Adipose tissue (tissue), 3 donors: ENCODE data around the gene ADGRG6. TPM values are rescaled to one million over a fixed set of nuclear protein-coding genes. Genes with fewer than 3 reads are reported as not detected.
"Not testable (repeated sequence)": the region's sequence is repeated elsewhere in the genome, so short reads cannot be mapped to it uniquely, and the experiment has no call there.

ENCODE experiments used
- H3K27ac ChIP-seq: one replicate; pipeline ENCODE4 v1.5.1; 2013; ENCODE audit warnings: low read depth, low read length
- WGBS, 3 donors: extraction: QIAGEN DNeasy Blood & Tissue Kit; methylation state at CpG; one replicate each; pipeline ENCODE4 v1.1.7; 2013; 5-methylcytosine and 5-hydroxymethylcytosine counted together
- polyA plus RNA-seq, 3 donors: library from polyadenylated mRNA; stranded (reverse); fragments of 200-250 nt; gene quantifications; one replicate each; pipeline ENCODE4 v1.2.3, GENCODE V29; 2013
- donor health status: healthy with polysubstance abuse.
- donor health status: Bipolar disorder and iron deficiency.
- donor health status: healthy.

ADGRG6 gene
- polyA plus RNA-seq, 3 donors, result 1.3 to 2.8 (median 1.9) TPM

DNA sequence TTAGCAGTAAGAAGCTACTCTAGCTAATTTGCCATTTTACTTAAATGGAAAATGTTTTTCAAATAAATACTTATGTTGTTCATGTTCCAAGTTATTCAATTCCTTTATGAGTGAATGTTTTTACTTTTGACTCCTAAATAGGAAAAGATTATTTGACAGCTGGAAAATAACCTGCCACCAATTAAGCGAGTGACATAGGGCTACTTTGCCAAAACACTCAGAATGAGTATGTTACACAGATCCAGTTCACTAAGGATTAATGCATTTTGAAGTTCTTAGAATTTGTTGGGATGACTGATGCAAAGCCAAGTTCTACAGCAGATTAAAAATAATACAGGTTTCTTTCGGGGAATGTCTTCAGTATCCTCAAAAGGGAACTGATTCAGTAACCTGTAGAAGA lies 144.4 kb downstream of the ADGRG6 start:
- WGBS, 3 donors, result 85 to 90% (median 88%) methylated on average over 2 of the region's 2 CpGs
- no peak overlapping the region for H3K27ac ChIP-seq

DNA sequence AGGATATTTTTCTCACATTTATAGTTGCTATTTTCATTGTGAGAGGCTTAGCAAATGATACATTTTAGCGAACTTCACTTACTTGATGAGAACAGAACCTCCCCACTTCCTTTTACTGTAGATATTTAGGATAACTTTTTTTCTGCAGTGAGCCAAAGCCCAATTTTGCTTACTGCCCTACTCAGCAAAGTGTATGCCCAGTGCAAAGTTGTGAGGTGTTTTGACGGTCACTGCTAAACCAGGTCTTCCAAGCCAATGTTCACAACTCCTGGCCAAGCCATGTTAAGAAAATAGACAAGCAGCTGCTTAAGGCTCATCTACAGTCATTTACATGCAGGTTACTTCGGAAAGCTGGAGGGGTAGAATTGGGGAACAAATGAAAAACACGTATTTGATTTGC lies 144.8 kb downstream of the ADGRG6 start:
- no peak overlapping the region for H3K27ac ChIP-seq
- WGBS, 3 donors, result 87 to 90% (median 88%) methylated on average over 4 of the region's 4 CpGs

DNA sequence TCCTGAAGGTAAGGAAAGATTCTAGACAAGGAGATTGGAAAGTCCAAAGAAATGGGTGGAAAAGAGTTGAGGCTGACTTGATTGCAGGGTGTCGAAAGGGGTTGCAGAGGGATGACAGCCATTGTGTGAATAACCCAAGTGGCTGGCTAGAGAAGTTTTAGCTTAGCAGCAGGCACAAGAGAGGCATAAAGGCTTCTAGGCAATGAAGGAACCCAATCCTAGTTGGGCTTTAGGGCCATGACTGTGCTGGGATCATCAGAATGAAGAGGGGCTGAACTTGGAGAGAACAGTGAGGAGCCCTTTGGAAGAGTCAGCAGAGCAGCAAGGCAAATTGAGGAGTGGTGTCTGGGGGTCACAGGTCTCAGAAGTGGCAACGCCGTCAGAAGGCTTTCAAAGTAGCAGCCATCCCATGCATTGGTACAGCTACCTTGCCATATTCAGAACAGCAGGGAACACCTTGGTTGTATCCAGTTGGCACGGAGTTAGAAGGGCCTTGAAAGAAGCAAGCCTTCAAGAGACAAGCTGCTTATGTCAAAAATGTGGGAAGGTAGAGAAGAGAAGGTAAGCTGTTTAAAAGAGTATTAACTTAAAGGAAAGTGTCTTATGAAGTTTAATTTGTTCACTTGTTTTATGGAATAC lies 146.4 kb downstream of the ADGRG6 start:
- no peak overlapping the region for H3K27ac ChIP-seq
- WGBS, 3 donors, result 94 to 96% (median 94%) methylated on average over 4 of the region's 4 CpGs

DNA sequence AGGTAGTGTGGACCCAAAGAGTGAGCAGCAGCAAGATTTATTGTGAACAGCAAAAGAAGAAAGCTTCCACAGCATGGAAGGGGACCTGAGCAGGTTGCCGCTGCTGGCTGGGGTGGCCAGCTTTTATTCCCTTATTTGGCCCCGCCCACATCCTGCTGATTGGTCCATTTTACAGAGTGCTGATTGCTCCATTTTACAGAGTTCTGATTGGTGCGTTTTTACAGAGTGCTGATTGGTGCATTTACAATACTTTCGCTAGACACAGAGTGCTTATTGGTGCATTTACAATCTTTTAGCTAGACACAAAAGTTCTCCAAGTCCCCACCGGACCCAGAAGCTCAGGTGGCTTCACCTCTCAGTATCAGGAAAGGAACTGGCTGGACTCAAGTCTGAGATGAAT lies 149.0 kb downstream of the ADGRG6 start:
- 85 to 90% (median 86%) methylated on average over 5 of the region's 5 CpGs for WGBS, 3 donors

DNA sequence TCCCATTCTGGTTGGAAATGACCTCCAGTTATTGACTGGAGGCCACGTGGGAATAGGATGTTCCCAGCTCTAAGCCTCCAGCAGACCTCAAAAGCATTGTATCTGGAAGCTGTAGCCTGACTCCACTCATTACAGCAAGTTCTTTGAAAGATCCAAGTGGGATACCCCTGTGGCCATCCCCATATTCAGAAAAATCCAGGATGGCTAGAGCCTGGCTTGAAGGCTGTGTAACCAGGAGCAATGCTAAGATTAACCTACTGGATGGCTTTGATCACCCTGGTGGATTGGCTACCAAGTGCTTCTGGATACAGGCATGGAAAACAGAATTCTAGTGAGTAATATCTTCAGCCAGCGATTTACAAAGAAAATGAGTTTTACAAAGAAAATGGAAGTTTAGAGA lies 151.2 kb downstream of the ADGRG6 start:
- 76 to 78% (median 77%) methylated on average over 2 of the region's 2 CpGs for WGBS, 3 donors
- H3K27ac ChIP-seq, result no peak overlapping the region

More for the DNA sequence above, 149.0 kb downstream of the ADGRG6 start:
- not testable (repeated sequence) for H3K27ac ChIP-seq

DNA sequence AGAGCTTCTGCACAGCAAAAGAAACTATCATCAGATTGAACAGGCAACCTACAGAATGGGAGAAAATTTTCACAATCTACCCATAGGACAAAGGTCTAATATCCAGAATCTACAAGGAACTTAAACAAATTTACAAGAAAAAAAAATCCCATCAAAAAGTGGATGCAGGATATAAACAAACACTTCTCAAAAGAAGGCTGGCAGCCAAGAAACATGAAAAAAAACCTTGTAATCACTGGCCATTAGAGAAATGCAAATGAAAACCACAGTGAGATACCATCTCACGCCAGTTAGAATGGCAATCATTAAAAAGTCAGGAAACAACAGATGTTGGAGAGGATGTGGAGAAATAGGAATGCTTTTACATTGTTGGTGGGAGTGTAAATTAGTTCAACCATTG lies 152.4 kb downstream of the ADGRG6 start:
- 75 to 84% (median 77%) methylated on average over 1 of the region's 1 CpG for WGBS, 3 donors

DNA sequence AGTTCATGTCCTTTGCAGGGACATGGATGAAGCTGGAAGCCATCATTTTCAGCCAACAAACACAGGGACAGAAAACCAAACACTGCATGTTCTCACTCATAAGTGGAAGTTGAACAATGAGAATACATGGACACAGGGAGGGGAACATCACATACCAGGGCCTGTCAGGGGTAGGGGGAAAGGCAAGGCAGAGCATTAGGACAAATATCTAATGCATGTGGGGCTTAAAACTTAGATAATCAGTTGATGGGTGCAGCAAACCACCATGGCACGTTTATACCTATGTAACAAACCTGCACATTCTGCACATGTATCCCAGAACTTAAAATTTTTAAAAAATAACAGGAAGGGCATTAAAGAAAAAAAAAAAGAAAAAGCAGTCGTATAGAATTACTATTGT lies 153.0 kb downstream of the ADGRG6 start:
- not testable (repeated sequence) for H3K27ac ChIP-seq

More for the DNA sequence above, 152.4 kb downstream of the ADGRG6 start:
- H3K27ac ChIP-seq, result not testable (repeated sequence)

DNA sequence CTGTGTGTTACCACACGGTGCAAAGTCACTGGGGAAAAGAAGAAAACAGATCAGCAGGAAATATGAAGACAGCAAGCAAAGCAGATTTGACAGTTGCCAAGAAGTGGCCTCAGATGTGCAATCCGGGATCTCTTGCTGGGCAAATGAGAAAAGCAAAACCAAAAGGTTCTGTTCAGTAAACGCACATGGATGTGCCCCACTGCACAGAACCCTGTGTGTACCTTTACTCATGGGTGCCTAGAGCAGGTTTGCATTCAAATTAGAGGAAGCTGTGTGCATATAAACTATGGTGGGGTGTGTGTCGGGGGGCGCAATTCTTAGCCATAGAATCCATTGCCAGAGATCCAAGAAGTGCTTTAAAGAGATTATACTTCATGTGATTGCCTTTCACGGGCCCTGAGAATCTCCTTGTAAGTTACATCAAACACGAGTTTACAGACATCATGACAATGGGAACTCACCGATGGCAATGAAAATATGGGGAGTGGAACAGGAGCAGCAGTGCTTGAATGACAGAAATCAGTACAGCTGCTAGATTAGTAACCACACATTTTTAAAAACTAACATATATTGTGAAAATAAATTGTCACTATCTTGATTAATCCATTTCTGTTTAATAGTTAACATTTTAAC lies 154.3 kb downstream of the ADGRG6 start:
- no peak overlapping the region for H3K27ac ChIP-seq
- WGBS, 3 donors, result 77 to 83% (median 81%) methylated on average over 8 of the region's 8 CpGs

More for the DNA sequence above, 153.0 kb downstream of the ADGRG6 start:
- WGBS, 3 donors, result 67 to 81% (median 77%) methylated on average over 2 of the region's 2 CpGs

DNA sequence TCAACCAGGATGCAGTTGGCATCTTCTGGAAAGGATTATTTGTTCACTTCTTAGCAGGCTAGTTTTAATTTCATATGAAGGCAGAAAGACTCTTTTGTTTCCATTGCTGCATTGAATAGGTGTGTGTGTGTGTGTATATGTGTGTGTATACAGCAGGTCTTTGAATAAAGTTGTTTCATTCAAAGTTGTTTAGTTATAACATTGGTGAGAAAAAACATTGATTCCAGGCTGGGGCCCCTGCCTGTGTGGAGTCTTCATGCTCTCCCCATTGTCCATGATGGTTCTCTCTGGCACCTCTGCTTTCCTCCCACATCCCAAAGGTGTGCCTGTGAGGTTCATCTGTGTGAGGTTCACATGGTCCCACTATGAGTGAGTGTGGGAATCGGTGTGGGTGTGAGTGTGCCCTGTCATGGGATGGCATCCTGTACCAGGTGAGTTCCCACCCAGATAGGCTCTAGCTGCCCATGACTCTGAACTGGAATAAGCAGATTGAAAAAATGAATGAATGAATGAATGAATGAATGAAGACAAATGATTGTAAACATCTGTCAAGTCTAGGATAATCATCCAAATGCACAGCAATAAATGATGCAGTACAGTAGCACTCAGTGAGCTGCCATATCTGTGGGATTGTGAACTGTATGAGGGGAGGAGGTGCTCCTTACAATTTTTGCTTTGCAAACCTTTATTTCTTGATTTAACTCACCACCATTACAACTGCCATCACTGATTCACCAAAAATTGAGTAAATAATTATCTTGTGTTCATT lies 156.0 kb downstream of the ADGRG6 start:
- WGBS, 3 donors, result 97 to 100% (median 100%) methylated on average over 1 of the region's 1 CpG
- H3K27ac ChIP-seq, result no peak overlapping the region

DNA sequence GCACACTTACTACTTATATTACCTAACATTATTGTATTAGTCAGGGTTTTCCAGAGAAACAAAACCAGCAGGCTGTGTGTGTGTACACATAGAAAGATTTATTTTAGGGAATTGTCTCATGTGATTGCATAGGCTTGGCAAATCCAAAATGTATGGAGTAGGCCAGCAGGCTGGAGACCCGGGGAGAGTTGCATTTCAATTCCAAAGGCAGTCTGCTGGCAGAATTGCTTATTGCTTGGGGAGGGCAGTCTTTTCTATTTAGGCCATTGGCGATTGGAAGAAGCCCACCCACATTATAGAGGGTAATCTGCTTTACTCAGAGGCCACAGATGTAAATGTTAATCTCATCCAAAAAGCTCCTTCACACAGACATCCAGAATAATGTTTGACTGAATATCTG lies 157.0 kb downstream of the ADGRG6 start:
- H3K27ac ChIP-seq, result no peak overlapping the region
- 61 to 75% (median 65%) methylated on average over 2 of the region's 2 CpGs for WGBS, 3 donors

DNA sequence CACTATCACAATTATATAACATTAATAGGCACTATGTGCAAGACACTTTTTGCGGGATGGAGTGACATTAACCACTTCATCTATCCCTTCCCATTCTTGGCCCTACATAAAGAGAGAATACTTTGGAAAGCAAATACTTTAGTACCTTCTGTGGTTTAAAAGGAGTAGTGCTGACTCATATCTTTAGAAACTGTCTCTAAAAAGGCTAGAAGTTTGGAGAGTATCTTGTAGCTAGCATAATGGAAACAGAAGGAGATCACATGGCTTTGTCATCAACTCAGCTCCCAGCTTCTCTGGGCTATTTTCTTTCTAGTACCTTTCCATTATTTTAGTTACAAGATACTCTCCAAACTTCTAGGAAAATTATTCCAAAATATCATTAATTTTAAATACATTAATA lies 157.5 kb downstream of the ADGRG6 start:
- WGBS, 3 donors, result 88 to 90% (median 88%) methylated on average over 1 of the region's 1 CpG
- H3K27ac ChIP-seq, result no peak overlapping the region

DNA sequence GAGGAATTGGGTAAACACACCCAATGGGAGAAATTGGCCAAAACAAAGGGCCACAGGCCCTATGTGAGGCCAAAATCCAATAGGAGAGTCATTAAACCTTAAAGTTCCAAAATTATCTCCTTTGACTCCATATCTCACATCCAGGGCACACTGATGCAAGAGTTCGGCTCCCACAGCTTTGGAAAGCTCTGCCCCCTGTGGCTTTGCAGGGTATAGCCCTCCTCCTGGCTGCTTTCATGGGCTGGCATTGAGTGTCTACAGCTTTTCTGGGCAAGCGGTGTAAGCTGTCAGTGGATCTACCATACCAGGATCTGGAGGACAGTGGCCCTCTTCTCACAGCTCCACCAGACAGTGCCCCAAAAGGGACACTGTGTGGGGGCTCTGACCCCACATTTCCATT lies 160.5 kb downstream of the ADGRG6 start:
- 92 to 95% (median 94%) methylated on average over 2 of the region's 2 CpGs for WGBS, 3 donors
- H3K27ac ChIP-seq, result no peak overlapping the region

DNA sequence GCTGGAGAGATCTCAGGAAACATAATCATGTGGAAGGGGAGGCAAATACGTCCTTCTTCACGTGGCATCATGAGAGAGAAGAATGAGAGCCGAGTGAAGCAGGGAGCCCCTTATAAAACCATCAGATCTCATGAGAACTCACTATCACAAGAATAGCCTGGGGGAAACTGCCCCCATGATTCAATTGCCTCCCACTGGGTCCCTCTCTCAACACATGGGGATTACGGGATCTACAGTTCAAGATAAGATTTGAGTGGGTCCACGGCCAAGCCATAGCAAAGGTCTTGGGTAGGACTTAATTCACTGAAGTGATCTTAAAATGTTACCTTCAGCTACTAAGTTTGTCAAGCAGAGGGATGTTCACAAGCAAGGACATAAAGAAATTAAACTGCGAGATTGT lies 162.2 kb downstream of the ADGRG6 start:
- WGBS, 3 donors, result 74 to 90% (median 86%) methylated on average over 6 of the region's 6 CpGs

DNA sequence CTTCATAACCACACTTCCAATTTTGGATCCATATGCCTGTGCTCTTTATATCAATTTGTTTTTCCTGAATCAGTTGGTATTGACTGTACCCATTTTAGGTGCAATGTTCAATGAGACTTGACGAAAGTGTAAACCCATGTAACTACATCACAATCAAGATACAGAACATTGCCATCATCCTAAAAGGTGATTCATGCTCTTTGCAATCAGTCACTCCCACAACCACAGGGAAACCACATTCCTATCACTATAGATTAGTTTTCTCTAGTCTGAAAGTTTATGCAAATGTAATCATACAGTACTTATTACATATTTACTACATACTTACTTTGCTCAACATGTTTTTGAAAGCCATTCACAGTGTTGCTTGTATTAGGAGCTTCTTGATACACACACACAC lies 167.4 kb downstream of the ADGRG6 start:
- 61 to 97% (median 90%) methylated on average over 1 of the region's 1 CpG for WGBS, 3 donors
- no peak overlapping the region for H3K27ac ChIP-seq

More for the DNA sequence above, 162.2 kb downstream of the ADGRG6 start:
- H3K27ac ChIP-seq, result no peak overlapping the region

DNA sequence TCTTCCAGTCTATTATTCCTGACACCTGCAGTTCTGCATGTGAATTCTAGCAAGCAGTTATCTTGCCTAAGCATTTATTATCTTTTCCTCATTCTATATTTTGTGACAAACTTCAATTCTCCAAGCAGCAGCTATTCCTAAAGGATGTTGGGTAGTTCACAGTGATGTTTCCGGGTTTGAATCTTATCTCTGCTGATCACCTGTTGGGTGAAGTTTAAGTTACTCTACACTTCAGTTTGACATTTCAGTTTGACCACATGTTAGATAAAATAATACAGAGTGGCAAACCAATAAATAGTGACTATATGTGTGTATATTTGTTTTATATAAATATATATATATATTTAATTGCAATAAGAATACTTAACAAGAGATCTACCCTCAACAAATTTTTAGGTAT lies 168.6 kb downstream of the ADGRG6 start:
- 43 to 71% (median 70%) methylated on average over 1 of the region's 1 CpG for WGBS, 3 donors
- no peak overlapping the region for H3K27ac ChIP-seq

DNA sequence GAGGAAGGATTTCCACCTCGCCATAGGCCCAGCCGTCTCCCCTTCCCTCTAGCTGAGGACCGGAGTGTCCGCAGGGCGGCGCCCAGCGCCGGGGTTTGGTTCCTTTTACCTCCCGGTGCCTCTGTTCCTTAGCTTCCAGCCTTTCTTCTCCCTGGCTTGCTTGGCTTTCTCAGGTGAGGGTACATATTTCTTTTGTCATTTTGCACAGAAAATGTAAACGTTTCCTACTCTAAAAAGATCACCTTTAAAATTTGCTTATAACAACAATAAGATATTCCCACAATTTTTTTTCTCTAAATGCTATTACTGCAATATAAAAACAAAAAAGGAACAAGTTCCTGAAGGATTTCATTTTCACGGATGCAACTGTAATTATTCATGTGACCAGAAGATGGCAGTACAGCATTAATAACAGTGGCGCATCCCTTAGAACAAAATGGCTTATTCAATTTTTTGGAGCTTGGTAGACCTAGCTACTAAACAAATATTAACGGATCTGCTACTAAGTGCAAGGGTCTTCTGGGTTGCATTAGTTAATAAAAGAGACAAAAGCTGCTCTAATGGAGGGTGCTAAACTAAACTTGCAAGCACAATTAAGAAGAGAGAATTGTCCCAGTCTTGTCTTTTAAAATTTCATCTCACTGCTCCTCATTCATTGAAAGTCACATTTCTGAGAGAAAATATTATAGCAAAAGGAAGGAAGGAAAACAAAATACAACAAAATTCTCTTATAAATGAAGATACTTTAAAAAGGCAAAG lies 172.9 kb downstream of the ADGRG6 start:
- 6 to 9% (median 7%) methylated on average over 13 of the region's 13 CpGs for WGBS, 3 donors

DNA sequence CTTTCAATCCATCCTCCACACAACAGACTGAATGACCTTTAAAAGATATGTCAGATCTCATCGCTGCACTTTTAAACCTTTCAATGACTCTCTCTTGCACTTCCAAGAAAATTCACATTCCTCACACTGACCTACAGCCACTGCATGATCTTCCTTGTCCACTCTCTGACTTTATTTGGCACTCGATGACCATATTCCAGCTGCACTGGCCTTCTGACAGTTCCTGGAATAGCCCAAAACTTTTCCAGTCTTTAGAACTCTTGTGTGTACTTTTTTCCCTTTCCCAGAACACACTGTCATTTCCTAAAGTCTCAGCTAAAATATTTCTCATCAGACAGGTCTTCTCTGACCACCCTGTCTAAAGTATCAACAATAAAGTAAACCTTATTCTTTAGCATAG lies 174.6 kb downstream of the ADGRG6 start:
- WGBS, 3 donors, result 67 to 86% (median 79%) methylated on average over 2 of the region's 2 CpGs
- H3K27ac ChIP-seq, result no peak overlapping the region

More for the DNA sequence above, 172.9 kb downstream of the ADGRG6 start:
- H3K27ac ChIP-seq, result no peak overlapping the region

DNA sequence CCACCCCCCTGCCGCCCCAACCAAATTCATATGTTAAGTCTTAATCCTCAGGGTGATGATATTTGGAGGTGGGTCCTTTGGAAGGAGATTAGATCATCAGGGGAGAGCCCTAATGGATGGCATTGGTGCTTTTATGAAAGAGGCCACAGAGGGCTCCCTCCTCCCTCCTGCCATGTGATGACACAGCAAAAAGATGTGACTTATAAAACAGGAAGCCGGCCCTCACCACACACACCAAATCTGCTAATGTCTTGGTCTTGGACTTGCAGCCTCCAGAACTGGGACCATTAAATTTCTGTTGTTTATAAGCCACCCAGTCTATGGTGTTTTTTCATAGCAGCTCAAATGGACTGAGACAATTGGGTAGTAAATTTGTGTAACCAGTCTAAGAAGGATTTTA lies 176.3 kb downstream of the ADGRG6 start:
- WGBS, 3 donors, result 91 to 93% (median 93%) methylated on average over 2 of the region's 2 CpGs
- H3K27ac ChIP-seq, result no peak overlapping the region

DNA sequence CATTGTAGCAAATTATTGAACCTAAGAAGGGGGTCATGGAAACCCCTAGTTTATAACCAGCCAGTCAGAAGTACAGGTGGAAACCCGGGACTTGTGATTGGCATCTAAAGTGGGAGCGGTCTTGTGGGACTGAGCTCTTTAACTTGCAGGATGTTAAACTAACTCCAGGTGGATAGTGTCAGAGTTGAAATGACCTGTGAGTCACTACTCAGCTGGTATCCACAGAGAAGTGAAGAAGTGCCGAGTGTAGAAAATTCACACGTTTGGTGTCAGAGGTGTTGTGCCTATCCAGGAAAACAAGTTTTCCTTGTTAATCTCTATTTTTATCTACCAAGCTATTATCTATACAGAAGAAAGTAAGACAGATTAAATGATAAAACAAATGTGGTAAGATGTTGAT lies 179.7 kb downstream of the ADGRG6 start:
- H3K27ac ChIP-seq, result no peak overlapping the region
- WGBS, 3 donors, result 65 to 74% (median 69%) methylated on average over 4 of the region's 4 CpGs
